ENCODE data around the gene SPATA31E1.

The SPATA31E1 gene

DNA sequence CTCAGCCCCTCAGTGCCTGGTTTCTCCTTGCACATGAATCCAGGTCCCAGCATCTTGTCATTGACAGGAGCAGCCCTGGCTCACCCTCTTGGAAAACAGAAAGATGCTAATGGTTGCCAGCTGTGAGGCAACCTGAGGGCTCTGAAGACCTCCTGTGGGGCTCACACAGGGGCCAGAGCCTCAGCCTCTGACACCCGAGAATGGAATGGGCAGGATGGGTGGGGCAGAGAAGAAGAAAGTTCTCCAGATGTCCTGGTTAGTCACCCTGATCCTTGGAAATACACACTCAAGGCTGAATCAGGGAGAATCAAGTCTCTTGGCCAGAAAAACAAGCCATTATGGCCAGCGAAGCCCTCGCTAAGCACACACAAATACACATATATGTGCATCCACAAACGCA is 32.3 kb upstream of the SPATA31E1 start:
- TF ChIP-seq TAF1 (IDR thresholded peaks at IDR 0.05; ENCODE audit: low read depth) (no peak), RAD21 (IDR thresholded peaks at IDR 0.05; ENCODE audit: low read depth) (no peak), TCF12 (IDR thresholded peaks at IDR 0.05; ENCODE audit: low read depth) (no peak), EP300 (IDR thresholded peaks at IDR 0.05; ENCODE audit: borderline replicate concordance) (no peak), YY1 (IDR thresholded peaks at IDR 0.05; ENCODE audit: low read depth) (no peak), TEAD4 (IDR thresholded peaks at IDR 0.05) (no peak), CEBPB (IDR thresholded peaks at IDR 0.05) (no peak)
- TF ChIP-seq, protein P1, sequence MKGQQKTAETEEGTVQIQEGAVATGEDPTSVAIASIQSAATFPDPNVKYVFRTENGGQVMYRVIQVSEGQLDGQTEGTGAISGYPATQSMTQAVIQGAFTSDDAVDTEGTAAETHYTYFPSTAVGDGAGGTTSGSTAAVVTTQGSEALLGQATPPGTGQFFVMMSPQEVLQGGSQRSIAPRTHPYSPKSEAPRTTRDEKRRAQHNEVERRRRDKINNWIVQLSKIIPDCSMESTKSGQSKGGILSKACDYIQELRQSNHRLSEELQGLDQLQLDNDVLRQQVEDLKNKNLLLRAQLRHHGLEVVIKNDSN (IDR thresholded peaks at IDR 0.05), result no peak

DNA sequence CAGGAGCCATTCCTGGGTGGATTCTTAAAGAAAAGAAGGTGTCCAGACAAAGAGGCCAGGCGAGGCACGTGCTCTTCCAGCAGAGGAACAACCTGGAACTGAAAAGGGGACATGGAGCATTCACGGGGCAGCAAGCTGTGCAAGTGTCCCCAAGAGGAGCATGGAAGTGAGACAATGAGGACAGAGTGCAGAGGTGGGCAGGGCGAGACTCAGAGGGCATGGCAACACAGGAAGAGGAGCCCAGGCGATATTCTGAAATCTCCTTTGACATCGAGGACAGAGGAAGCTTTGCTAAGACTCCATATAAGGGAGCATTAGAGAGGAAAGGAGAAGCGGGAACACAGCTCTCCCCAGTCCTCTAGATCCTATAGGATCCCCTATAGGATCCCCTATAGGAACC is 29.4 kb upstream of the SPATA31E1 start:
- TF ChIP-seq CEBPB (IDR thresholded peaks at IDR 0.05) (no peak), EP300 (IDR thresholded peaks at IDR 0.05; ENCODE audit: borderline replicate concordance) (no peak), FOXM1 (IDR thresholded peaks at IDR 0.05; ENCODE audit: borderline replicate concordance, low read depth) (no peak), TAF1 (IDR thresholded peaks at IDR 0.05; ENCODE audit: low read depth) (no peak), NFIC (IDR thresholded peaks at IDR 0.05) (no peak), YY1 (IDR thresholded peaks at IDR 0.05; ENCODE audit: low read depth) (no peak), TEAD4 (IDR thresholded peaks at IDR 0.05) (no peak), ZBTB7A (IDR thresholded peaks at IDR 0.05; ENCODE audit: low read depth) (no peak)
- TF ChIP-seq, protein P2, sequence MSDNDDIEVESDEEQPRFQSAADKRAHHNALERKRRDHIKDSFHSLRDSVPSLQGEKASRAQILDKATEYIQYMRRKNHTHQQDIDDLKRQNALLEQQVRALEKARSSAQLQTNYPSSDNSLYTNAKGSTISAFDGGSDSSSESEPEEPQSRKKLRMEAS (IDR thresholded peaks at IDR 0.05), result no peak
- TF ChIP-seq, protein P1 (IDR thresholded peaks at IDR 0.05), result no peak

DNA sequence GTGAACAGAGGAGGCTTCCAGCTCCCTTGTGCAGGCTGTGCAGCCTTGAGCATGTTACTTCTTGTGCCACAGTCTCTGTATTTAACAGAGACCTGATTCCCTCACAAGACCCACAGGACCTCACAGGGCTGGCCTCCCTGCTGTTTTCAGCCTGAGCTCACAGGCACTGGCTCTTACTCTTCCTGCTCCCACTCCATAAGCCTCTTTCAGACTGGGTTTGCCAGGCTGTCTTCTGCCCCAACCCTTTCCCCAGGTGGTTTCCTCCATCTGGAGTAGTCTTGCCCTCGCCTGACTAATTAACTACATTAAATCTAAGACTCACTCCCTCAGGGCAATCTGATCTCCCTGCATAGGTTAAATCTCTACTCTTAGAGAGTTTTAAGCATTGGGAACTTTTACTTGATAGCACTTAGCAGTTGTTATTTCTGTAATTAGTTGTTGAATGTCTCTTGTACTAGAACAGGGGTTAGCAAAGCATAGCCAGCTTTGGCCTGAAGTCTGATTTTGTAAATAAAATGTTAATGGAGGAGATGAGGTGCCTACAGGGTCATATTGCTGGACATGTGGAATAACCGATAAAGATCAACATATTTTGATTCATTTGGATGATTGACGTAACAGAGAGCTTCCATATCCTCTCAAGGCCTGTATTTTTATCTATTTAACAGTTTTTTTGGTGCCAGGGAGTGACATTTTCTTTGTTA is 28.6 kb upstream of the SPATA31E1 start:
- TF ChIP-seq YY1 (IDR thresholded peaks at IDR 0.05; ENCODE audit: low read depth) (no peak), FOXM1 (IDR thresholded peaks at IDR 0.05; ENCODE audit: borderline replicate concordance, low read depth) (no peak), TEAD4 (IDR thresholded peaks at IDR 0.05) (no peak), NFIC (IDR thresholded peaks at IDR 0.05) (no peak), ZBTB7A (IDR thresholded peaks at IDR 0.05; ENCODE audit: low read depth) (no peak), TCF12 (IDR thresholded peaks at IDR 0.05; ENCODE audit: low read depth) (no peak), TAF1 (IDR thresholded peaks at IDR 0.05; ENCODE audit: low read depth) (no peak), RAD21 (IDR thresholded peaks at IDR 0.05; ENCODE audit: low read depth) (no peak), EGR1 (IDR thresholded peaks at IDR 0.05) (no peak), CEBPB (IDR thresholded peaks at IDR 0.05) (no peak), EP300 (IDR thresholded peaks at IDR 0.05; ENCODE audit: borderline replicate concordance) (no peak), CREB1 (IDR thresholded peaks at IDR 0.05; ENCODE audit: low read depth) (no peak)
- TF ChIP-seq, protein P3, sequence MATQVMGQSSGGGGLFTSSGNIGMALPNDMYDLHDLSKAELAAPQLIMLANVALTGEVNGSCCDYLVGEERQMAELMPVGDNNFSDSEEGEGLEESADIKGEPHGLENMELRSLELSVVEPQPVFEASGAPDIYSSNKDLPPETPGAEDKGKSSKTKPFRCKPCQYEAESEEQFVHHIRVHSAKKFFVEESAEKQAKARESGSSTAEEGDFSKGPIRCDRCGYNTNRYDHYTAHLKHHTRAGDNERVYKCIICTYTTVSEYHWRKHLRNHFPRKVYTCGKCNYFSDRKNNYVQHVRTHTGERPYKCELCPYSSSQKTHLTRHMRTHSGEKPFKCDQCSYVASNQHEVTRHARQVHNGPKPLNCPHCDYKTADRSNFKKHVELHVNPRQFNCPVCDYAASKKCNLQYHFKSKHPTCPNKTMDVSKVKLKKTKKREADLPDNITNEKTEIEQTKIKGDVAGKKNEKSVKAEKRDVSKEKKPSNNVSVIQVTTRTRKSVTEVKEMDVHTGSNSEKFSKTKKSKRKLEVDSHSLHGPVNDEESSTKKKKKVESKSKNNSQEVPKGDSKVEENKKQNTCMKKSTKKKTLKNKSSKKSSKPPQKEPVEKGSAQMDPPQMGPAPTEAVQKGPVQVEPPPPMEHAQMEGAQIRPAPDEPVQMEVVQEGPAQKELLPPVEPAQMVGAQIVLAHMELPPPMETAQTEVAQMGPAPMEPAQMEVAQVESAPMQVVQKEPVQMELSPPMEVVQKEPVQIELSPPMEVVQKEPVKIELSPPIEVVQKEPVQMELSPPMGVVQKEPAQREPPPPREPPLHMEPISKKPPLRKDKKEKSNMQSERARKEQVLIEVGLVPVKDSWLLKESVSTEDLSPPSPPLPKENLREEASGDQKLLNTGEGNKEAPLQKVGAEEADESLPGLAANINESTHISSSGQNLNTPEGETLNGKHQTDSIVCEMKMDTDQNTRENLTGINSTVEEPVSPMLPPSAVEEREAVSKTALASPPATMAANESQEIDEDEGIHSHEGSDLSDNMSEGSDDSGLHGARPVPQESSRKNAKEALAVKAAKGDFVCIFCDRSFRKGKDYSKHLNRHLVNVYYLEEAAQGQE (IDR thresholded peaks at IDR 0.05; ENCODE audit: low read depth), result no peak
- TF ChIP-seq, protein P2 (IDR thresholded peaks at IDR 0.05), result no peak
- TF ChIP-seq, protein P1 (IDR thresholded peaks at IDR 0.05), result no peak

DNA sequence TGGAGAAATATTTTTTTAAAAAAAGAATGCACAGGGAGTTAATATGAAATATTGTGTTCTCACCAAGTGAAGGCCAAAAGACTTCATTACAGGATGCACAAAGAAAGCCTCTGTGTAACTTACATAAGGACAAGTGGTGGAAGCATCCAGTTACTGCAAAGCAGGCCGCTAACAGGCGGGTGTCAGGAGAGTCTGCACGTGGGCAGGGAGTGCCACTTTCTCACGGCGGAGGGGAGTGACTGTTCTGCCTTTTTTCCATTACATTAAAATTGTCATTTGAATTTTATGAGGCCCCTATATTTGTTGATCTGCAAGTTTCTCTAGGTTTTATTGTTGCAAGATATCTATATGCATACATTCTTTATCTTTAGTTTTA is 28.1 kb upstream of the SPATA31E1 start:
- TF ChIP-seq, protein P2 (IDR thresholded peaks at IDR 0.05), result no peak
- TF ChIP-seq EP300 (IDR thresholded peaks at IDR 0.05; ENCODE audit: borderline replicate concordance) (no peak), TEAD4 (IDR thresholded peaks at IDR 0.05) (no peak), TAF1 (IDR thresholded peaks at IDR 0.05; ENCODE audit: low read depth) (no peak), ZBTB7A (IDR thresholded peaks at IDR 0.05; ENCODE audit: low read depth) (no peak), TCF12 (IDR thresholded peaks at IDR 0.05; ENCODE audit: low read depth) (no peak), CREB1 (IDR thresholded peaks at IDR 0.05; ENCODE audit: low read depth) (no peak), FOXM1 (IDR thresholded peaks at IDR 0.05; ENCODE audit: borderline replicate concordance, low read depth) (no peak), NFIC (IDR thresholded peaks at IDR 0.05) (no peak), CEBPB (IDR thresholded peaks at IDR 0.05) (no peak), EGR1 (IDR thresholded peaks at IDR 0.05) (no peak)
- TF ChIP-seq, protein P3 (IDR thresholded peaks at IDR 0.05; ENCODE audit: low read depth), result no peak

DNA sequence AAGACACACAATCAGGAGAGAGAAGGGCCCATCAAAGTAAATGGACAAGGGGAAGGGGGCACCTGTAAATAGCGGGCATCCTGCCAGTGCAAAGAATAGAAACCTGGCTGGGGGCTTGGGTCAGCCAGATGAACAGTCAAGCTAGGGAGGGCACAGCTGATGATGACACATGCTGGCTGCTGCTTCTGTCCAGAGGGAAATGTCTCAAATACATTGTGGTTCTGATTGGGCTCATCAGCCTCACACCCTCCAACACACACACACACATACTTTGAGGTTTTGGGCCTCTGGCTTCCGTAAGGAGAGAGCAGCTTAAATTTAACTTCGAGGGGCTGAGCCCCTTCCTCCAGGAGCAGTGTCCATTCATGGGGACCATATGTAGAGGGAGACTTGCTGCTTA is 27.6 kb upstream of the SPATA31E1 start:
- no peak for TF ChIP-seq ZBTB7A (IDR thresholded peaks at IDR 0.05; ENCODE audit: low read depth)
- no peak for TF ChIP-seq CEBPB (IDR thresholded peaks at IDR 0.05)
- TF ChIP-seq CREB1 (IDR thresholded peaks at IDR 0.05; ENCODE audit: low read depth), result no peak
- TF ChIP-seq, protein P3 (IDR thresholded peaks at IDR 0.05; ENCODE audit: low read depth), result no peak
- TF ChIP-seq FOXM1 (IDR thresholded peaks at IDR 0.05; ENCODE audit: borderline replicate concordance, low read depth), result no peak
- TF ChIP-seq, protein P2 (IDR thresholded peaks at IDR 0.05), result no peak
- TF ChIP-seq TCF12 (IDR thresholded peaks at IDR 0.05; ENCODE audit: low read depth), result no peak
- TF ChIP-seq, protein P1 (IDR thresholded peaks at IDR 0.05), result no peak
